ENCODE results near the gene ATP5PB. TPM values are rescaled to one million over a fixed set of nuclear protein-coding genes. Genes with fewer than 3 reads are reported as not detected.

ATP5PB gene
- total and polyA plus RNA-seq, 3 experiments from 2014 or later = 351 to 455 (median 360) TPM

DNA sequence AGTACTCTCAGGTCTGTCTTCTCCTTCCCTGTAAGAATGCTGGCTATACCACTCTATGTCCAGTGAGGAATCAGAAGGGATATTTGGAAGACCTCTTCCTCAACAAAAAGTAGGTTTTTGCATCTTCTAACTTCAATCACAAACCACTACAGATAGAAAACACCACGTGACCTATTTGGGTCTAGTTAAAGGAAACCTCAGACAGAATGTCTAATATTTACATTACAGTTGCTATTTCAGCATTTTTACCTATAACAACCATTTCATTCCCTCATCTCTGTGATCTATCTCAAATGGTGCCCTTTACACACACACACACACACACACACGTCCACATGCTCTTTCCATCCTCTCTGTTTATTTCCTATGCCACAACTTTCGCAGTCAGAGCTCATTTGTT is 62.1 kb downstream of the ATP5PB start:
- no peaks in the 10 kb centered on the region for H3K36me3 ChIP-seq (ENCODE audit: insufficient read depth, low read length)
- no peaks in the 10 kb centered on the region for H3K9me3 Mint-ChIP-seq
- no peaks in the 10 kb centered on the region for H3K36me3 Mint-ChIP-seq
- ChIA-PET CTCF (interaction anchor here (0.7 to 1.9 kb wide), 4 partner anchors 11 to 236 kb away, joined by 3 to 6 read pairs (median 4); no protein-coding TSS in a partner anchor), POLR2A (no interaction called here)
- no peaks in the 10 kb centered on the region for H3K9me3 ChIP-seq (ENCODE audit: low read length)
- no peak overlapping the region for H3K27ac ChIP-seq (ENCODE audit: low read depth, low read length)
- peak in 1 of 5 donors; percentile 25 for DNase-seq
- no peak overlapping the region for H3K27ac Mint-ChIP-seq
- H3K27me3 Mint-ChIP-seq = no peaks in the 10 kb centered on the region
- peaks cover 25 to 42% (median 35%) of the 10 kb centered on the region in 3 donors for H3K4me1 Mint-ChIP-seq
- no peaks in the 10 kb centered on the region for H3K27me3 ChIP-seq (ENCODE audit: insufficient read depth, low read length, poor library complexity, severe bottlenecking)
- H3K4me1 ChIP-seq (ENCODE audit: insufficient read depth, low read length) = peaks cover 68% of the 10 kb centered on the region
- no peak overlapping the region for H3K4me3 Mint-ChIP-seq
- H3K4me3 ChIP-seq (ENCODE audit: low read length) = no peak overlapping the region

Other genes with a start within 250 kb of the ATP5PB start
- gene DENND2D, start 248.8 kb upstream of the ATP5PB start, total RNA-seq = 100 to 1,000 TPM; 185 to 196 TPM
- 258 TPM for gene DENND2D, start 248.8 kb upstream of the ATP5PB start, polyA plus RNA-seq
- gene CHI3L2, start 221.8 kb upstream of the ATP5PB start, total RNA-seq = 1 to 10 TPM; 1.6 to 1.9 TPM
- gene CHI3L2, start 221.8 kb upstream of the ATP5PB start, polyA plus RNA-seq = 20.8 TPM
- not detected for gene CHIA, start 158.6 kb upstream of the ATP5PB start, total RNA-seq
- not detected for gene CHIA, start 158.6 kb upstream of the ATP5PB start, polyA plus RNA-seq
- 1 to 10 TPM in 1 of 2 experiments, under 1 TPM in 1; 0.69 to 1.4 TPM for gene OVGP1, start 21.7 kb upstream of the ATP5PB start, total RNA-seq
- 0.63 TPM for gene OVGP1, start 21.7 kb upstream of the ATP5PB start, polyA plus RNA-seq
- 10 to 100 TPM; 73.2 to 74.7 TPM for gene WDR77, start 208 bp upstream of the ATP5PB start, total RNA-seq
- 42.2 TPM for gene WDR77, start 208 bp upstream of the ATP5PB start, polyA plus RNA-seq
- 1 to 10 TPM; 3.9 to 4.9 TPM for gene C1orf162, start 24.5 kb downstream of the ATP5PB start, total RNA-seq
- gene C1orf162, start 24.5 kb downstream of the ATP5PB start, polyA plus RNA-seq = 90.1 TPM
- gene ADORA3, start 54.2 kb downstream of the ATP5PB start, total RNA-seq = under 1 TPM; 0.39 to 0.51 TPM
- not detected for gene ADORA3, start 54.2 kb downstream of the ATP5PB start, polyA plus RNA-seq
- gene TMIGD3, start 54.2 kb downstream of the ATP5PB start, total RNA-seq = under 1 TPM in 1 of 2 experiments, not detected in 1; 0.26 TPM
- gene TMIGD3, start 54.2 kb downstream of the ATP5PB start, polyA plus RNA-seq = not detected
- gene RAP1A, start 170.3 kb downstream of the ATP5PB start, total RNA-seq = 100 to 1,000 TPM; 252 to 256 TPM
- gene RAP1A, start 170.3 kb downstream of the ATP5PB start, polyA plus RNA-seq = 60.8 TPM